ENCODE results near the gene UBE2G2.

UBE2G2 gene

DNA sequence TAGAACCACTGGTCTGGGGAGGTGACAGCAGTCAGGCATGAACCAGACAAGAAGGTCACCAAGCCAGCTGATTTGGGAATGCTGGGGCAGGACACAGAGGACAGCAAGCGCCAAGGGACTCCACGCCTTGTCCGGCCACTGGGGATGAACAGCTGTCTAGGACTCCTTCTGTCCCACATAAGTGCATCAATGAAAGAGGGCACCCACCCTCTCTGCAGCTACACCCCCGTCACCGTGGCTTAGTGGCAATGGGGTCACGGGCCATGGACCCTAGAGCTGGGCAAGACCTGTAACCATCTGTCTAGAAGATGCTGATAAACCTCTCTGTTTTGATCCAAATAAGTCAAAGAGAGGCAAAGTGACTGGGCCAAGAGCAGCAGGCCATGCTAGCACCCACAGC, 16.8 kb downstream of the UBE2G2 start:
- no peak for DNase-seq

DNA sequence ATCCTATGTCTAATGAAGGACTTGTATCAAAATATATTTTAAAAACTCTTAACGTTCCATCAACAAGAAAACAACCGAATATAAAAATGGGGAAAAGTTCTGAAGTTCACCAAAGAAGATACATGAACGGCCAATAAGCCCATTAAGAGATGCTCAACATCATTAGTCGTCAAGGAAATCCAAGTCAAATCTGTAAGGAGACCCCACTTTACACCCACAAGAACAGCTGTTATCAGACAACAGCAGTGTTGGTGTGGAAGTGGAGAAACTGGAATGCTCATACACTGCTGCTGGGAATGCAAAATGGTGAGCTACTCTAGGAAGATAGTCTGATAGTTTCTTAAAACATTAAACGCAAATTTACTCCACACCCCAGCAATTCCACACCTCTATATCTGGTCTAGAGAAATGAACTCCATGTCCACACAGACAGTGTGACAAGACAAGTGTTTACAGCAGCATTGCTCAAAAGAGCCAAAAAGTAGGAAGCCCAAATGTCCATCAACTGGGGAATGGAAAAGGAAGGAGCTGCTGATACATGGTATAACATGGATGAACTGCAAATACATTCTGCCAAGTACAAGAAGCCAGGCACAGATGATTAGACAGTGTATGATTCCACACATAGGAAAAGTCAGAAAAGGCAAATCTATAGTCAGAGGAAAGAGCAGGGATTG, 18.5 kb downstream of the UBE2G2 start:
- no peak for DNase-seq

DNA sequence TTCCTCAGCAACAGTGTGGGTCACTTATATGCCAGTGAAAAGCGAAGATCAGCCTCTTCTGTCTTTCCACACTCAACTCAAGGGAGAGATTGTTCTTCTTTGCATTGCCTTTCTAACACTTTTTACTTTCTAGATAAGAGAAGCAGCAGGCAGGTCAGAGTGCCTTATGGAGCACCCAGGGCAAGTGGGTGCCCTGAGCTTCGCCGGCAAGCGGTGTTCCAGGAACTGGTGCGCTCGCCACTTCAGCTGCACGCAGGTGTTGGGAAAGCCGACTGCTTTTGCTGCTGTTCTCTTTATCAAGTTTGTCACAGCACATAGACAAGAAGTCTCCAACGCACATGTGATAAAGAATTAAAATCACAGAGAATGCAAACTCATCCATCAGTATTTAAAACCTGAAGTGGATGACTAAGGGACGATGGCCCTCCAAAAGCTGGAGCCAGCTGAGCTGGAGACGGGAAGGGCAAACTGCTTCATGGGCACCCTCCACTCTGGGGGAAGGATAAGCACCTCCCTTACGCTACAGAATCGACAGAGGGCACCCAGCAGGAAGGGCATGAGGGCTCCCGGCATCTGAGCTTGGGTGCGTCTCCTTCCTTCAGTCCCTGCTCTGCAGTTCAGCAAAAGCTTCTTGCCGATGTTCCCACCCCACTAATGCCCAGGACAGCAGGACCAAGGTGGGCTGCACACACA, 20.7 kb downstream of the UBE2G2 start:
- no peak for DNase-seq

DNA sequence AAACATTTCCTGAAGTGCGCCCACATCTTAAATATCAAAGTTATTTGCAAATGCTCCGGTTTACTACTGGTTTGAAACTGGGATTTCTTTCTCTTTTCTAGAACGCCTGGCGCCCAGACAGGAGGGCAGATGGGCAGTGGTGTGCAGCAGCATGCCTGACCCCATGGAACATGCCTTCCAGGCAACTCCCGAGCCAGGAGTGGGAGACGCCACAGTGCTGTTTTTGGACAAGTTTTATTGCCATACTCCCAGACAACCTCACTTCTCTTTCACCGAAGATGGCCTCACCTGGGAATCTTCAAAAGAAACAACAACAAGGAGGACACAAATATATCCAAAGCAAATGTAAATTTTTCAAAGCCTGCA, 21.5 kb downstream of the UBE2G2 start:
- DNase-seq: no peak

DNA sequence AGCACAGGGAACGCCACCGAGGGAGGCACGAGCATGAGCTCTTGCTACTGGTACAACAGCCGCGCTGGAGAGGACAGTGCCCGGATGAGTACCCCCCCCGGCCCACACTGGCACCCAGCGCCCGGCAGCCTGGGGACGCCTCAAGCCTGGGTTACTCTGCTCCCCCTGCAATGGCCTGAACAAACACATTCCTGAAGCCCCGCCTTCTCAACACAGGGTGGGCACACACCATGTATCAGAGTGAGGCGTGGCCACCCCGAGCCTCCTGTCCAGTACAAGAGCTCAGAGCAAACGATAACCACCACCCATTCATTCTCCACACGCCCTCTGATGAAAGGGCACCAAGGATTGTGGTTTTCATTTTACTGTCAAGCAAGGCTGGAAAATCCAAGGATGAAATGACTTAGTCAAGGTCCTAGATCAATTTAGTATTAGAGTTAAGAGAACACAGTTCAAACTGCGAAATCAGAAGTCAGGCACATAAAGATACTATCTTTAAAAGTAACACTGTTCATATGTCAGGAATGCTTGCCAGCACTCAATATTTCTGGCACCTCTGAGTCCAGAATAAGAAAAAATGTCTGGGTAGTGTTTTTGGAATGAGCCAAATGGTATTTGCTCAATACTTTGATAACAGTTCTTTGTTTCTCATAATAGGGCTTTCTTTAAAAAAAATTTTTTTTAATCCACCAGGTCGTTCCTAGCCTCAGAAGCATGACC, 22.0 kb downstream of the UBE2G2 start:
- no peak for DNase-seq

DNA sequence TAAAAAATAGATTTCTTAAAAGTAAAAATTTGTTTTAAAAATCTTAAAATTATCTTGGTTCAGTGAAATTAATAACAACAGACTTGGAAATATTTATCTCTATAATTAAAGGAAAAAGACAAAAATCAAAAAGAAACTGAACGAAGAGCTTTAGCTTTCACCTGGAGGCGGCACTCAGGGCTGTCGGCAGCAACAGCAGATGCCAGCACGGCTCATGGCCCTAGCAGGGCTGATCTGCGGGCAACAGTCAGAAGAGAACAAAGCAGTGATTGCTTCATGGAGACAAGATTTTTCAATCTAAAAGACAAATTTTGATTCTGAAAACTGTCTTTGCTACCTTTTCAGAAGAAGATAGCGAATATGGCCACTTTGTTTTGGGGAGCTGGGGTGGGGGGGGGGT, 22.6 kb downstream of the UBE2G2 start:
- DNase-seq: no peak

DNA sequence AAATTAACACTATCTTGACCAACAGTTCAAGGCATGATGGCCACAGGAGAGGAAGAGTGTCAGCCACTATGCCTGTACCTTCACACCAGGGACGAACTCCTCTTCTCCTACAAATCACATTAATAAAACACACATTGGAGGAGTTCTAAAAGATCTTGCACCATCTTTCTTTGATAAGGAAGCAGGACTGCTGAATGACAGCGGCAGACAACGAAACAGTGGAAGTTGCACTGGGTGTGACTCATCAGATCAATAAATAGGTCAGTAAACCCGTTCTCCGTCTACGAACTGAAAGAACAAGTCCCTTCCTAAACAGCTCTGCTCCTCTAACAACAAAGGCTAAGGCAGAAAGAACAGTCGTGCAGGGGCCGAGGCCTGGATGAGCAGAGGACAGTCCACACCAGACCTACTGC, 23.1 kb downstream of the UBE2G2 start:
- DNase-seq: no peak

DNA sequence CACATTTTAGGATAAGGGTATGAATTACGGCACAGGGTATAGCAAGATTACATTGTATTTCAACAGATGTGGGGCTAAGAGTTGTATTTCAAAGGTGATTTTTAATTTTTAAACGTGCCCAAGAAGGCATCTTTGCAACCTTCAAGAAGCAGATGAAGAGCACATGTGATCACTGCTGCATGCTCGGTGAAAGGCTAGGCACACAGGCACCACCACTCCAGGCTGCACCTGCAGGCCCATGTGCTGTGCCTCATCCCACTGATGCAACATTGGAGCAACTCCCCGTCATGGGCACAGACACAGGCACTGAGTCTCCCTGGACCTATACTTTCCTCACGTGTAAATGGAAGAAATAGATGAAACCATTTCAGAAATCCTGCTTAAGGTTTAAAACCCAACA, 23.5 kb downstream of the UBE2G2 start:
- no peak for DNase-seq

DNA sequence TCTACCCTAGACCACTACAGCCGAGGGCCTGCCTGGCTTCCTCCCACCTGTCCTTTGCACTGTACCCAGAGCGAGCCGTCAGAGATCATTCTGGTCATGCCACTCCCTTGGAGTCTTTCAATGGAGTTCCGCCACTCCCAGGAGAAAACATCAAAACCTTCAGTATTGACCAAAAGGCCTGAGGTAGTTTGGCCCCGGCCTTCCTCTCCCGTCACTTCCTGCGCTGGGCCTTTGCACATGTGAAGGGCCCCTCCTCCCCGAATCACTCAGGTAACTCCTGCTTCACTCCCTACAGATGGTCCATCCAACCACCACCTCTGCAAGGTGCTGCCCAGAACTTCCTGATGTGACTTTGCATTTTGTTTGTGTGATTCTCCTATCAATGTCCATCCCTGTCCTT, 26.6 kb downstream of the UBE2G2 start:
- no peak for DNase-seq

DNA sequence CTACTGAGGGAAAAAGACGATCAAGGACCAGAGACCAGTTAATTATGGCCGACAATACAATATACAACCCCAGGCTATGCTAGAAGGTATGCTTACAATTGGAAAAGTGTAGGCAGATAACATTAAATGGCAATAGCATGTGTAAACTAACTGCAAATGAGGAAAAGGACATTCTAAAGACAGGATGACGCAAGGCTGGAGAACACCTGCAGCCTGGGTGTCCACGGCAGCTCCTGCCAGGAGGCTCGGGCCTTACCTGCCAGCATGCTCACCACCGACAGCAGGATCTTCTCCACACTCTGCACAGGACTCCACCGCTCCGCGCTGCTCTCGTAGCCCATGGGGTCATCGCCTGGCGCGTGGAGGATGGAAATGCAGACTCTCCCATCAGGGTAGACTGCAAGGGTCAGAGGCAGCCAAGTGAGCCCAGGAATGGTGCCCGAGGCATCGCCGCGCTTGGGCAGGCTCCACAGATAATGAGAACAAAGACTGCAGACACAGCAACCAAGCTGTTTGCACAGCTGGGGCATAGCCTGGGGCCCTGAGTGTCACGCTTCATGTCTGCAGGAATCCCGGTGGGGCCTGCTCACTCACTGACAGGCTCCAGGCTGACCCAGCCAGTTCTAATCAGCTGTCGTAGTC, 28.2 kb downstream of the UBE2G2 start:
- DNase-seq: no peak

DNA sequence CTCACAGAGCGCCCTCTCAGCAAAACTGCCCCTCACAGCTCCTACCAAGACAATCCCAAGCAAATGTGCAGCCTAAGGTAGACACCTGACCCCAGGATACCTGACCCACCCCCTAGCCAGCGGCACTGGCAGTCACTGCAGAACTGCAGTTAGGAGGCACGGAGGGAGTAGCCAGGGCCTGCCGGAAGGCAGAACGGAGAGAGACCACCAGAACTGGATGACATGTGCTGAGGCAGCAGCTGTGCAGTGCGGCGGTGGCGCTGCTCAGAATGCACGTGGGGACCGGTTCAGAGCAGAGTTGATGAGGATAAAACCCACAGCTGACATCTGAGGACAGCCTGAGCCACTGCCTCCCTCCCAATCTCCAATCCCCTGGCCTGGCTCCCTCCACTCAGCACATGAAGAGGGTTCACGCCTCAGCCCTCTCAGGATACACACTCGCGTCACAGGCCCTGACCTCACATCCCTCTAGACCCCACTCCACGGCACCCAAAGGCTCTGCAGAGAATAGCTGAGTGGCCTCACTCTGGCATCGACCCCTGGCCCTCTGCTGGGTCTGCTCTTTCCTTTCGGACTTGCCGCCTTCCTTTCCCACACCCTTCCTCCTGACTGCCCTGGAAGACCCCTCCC, 29.6 kb downstream of the UBE2G2 start:
- no peak for DNase-seq

DNA sequence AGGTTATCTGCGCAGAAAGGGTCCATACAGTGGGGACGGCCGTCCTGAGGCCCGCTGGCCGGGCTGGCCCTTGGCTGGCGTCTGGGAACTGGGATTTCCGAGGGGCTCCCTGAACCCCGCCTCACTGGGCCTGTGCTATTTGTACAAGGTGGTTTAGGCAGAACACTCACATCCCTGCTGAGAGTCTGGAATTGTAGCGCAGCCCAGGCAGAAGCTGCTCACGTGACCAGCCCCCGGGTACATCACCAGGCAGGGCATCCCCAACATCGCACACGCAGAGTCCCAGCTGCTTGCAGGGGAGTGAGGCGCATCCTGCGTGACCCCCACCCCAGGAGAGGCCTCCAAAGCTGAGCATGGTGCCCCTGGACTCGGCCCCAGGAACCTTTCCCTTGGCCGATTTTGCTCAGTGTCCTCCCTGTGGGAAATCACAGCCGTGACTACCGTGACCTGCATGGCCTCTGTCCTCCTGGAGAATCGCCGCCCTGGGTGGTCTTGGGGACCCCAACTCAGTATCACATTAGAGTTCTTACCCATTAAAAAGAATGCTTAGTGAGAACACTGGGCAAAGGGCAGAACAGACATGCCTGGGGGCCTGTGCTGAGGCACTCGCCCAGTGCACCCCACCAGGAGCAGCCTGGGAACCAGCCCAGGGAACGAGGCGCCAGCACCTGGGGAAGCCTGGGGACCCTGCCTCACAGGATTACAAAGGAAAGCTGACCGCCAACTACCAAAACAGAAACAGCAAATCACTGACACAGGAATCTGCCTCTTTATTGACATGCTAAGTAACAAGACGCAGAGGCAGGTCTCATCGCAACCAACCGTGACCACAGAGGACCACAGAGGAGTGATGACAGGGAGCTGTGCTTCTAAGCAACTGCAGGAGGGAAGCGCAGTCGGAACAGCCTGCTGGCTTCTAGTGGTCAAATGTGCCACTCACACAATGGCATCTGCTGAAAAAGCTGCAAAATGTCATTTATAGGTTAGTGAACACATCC, 33.5 kb downstream of the UBE2G2 start:
- DNase-seq: no peak

DNA sequence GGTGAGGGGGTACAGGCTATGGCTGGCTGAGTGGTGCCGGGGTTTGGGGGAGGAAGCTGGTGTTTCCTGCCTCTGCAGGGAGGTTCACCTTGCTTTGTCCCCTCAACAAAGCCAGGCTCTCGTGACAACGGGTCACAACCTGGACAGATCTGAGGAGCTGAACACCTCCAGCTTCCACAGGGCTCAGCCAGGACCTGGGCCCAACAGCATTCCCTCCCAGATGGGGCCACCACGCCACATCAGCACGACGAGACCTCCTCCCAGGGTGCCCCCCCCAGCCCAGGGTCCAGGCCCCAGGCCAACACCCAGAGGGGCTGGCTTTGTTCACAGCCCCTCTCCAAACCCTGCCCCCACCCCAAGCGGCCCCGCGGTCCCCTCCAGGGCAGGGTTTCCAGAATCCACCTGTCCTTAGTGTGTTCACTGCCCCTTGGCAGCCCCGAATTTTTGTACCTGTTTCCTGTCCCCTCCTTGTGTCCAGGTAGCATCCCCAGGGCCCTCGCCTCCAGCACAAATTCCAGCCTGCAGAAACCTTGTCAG, 34.7 kb downstream of the UBE2G2 start:
- DNase-seq: no peak

DNA sequence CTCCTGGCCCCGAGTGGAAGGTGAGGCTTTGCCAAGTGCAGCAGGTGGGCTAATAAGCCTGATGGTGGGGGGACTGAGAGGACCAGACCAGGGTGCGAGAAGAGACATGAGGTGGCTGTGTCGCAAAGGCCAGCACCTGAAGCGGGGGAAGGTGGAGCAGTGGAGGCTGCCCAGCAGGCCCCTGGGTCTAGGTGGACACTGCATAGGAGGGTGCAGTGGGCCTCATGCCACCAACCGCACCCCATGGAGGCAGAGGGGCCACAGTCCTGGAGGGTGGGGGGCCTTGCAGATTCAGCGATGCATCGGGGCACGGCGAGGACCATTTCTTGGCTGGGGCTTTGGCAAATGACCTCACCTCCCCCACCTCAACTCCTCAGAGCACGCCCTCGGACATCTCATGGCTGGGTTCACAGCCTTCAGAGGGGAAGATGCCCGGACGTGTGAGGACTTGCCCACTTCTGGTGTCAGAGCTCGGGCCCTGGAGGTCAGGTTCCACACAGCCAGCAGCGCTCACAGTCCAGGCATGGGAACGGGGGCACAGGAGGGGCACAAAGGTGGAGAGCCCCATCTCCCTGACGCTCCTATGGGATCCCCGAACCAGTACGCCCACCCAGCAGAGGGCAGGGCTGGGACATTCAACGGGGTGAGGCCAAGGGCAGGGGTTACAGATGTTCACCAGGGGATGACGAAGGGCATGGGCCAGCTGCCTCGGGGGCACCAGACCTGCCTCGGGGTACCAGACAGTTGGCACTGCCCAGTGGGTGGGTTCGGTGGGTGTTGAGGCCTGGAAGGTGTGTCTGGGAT, 35.4 kb downstream of the UBE2G2 start:
- DNase-seq: no peak

DNA sequence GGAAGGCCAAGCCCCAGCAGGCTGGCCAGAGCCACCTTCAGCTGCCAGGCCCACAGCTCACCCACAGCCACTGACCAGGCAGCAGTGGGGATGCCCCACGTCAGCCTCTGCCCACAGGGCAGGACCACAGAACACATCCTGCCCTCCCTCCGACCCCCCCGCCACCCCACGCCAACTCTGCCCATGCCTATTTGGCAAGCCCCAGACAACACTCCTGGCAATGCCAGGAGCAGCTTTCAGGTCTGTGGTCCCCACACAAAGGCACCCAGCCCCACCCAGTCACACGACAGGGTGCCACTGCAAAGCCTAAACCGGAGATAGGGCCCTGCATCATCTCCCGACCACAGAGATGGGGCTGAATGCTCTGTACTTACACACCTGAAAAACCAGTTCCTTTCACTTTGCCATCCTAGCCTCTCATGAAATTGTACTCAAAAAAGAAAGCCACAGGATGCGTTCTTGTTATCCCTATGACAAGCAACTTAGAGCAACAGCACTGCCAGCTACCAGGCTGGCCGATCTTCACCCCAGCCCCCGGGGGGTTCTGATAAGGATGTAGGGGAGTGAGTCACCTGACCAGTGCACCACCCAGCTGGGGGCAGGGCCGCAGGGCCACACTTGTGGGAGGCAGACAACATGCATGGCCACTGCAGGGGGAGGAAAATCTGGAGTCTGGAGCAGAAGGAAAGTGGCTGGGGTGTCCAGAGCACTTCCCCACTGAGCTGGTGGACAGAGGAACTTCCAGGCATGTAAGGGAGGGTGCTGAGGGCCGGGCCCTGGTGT, 36.2 kb downstream of the UBE2G2 start:
- DNase-seq: peak in 3 of 5 experiments; percentile 22 to 83 (median 71)

DNA sequence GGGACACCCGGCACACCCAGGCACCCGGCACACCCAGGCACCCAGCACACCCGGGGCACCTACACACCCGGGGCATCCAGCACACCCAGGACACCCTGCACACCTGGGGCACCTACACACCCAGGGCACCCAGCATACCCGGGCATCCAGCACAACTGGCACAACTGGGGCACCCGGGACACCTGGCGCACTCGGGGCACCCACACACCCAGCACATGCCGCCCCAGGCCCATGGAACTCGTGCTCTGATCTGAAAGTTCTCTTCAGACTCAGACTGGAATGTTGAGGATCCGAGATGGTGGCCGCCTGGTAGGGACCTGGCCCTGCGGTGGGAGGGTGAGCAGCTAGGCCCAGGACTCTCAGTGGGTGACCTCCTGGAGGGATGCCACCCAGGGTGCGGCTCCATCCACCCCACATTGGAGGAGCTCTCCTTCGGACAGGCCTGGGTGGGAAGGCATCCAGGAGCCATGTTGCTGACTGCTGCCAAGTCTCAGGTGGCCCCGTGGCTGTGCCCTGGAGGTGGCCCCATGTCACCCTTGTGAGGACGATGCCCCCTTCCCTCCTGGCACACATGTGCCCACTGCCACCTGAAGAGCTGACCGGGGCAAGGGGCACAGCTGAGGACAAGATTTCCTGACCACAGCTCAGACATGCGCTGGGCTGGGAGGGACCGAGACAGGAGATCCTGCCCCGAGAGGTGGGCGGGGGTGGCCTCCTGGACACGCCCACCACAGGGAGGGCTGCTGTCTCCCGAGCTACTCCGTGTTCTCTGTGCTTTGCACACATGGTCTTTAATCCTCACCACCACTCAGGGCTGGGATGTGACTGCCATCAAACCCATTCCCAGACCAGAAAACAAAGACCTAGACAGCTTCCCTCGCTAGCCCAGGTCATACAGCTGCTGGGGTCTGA, 37.0 kb downstream of the UBE2G2 start:
- no peak for DNase-seq

DNA sequence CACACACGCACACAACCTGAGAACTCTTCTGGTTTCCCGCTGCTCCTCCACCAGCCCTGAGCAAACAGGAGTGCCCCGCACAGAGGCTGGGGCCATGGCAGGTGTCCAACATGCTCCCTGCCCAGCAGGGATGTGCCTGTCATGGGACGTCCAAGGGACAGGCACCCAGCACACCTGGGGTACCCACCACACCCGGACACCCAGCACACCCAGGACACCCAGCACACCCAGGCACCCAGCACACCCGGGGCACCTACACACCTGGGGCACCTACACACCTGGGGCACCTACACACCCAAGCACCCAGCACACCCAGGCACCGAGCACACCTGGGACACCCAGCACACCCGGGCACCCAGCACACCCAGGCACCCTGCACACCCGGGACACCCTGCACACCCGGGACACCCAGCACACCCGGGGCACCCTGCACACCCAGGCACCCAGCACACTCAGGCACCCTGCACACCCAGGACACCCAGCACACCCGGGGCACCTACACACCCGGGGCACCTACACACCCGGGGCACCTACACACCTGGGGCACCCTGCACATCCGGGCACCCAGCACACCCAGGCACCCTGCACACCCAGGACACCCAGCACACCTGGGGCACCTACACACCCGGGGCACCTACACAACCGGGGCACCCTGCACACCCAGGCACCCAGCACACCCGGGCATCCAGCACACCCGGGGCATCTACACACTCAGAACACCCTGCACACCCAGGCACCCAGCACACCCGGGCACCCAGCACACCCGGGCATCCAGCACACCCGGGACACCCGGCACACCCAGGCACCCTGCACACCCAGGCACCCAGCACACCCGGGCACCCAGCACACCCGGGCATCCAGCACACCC, 37.9 kb downstream of the UBE2G2 start:
- DNase-seq: no peak

DNA sequence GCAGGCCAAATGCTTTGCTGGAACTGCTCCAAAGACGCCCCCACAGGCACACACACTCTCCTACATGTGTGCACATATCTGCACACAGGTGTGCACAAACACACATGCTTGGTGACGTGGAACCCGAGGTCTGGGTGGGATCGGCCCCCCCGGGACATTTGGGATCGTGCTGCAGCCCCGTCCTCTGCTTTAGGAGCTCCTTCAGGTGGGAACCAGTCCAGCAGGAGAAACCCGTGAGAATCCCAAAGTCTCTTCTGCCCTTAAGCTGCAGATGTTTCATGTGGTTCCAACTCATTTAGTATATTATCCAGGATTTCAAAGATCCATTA, 38.6 kb downstream of the UBE2G2 start:
- DNase-seq: no peak
